HUES6 (cell line): ENCODE results near the gene IQCK.

Experiments
- H3K27ac ChIP-seq: 2 replicates; pipeline ENCODE4 v1.7.0; 2013; ENCODE audit warnings: low read depth, mild to moderate bottlenecking, low read length, inconsistent platforms
- H3K27me3 ChIP-seq: 2 replicates; pipeline ENCODE4 v1.6.1; 2013; ENCODE audit warnings: low read length; ENCODE audit not compliant: control insufficient read depth, insufficient read depth
- H3K36me3 ChIP-seq: 2 replicates; pipeline ENCODE4 v1.6.1; 2013; ENCODE audit warnings: low read length; ENCODE audit not compliant: control insufficient read depth, insufficient read depth
- H3K4me1 ChIP-seq: 2 replicates; pipeline ENCODE4 v1.6.1; 2013; ENCODE audit warnings: low read length; ENCODE audit not compliant: control insufficient read depth, insufficient read depth
- H3K4me3 ChIP-seq: 2 replicates; pipeline ENCODE4 v1.5.1; 2013; ENCODE audit warnings: low read depth, low read length
- H3K9ac ChIP-seq: one replicate; pipeline ENCODE4 v1.6.1; 2013; ENCODE audit warnings: mild to moderate bottlenecking, low read length
- H3K9me3 ChIP-seq: 2 replicates; pipeline ENCODE4 v1.6.1; 2013; ENCODE audit warnings: low read depth, low read length; ENCODE audit not compliant: control insufficient read depth, insufficient read depth

IQCK gene

GRCh38 chr16:19886073-19886941 is 168.2 kb downstream of the IQCK start:
- Histone ChIP-seq H3K36me3 (no peaks in the 10 kb centered on the region), H3K27me3 (peaks cover 10% of the 10 kb centered on the region), H3K4me3 (no peak overlapping the region), H3K9me3 (no peaks in the 10 kb centered on the region; the same call in 1 of the 2 replicates), H3K27ac (no peak overlapping the region), H3K4me1 (peaks cover 25% of the 10 kb centered on the region), H3K9ac (no peak overlapping the region)

GRCh38 chr16:19888834-19889233 is 170.8 kb downstream of the IQCK start:
- H3K9me3 ChIP-seq: no peaks in the 10 kb centered on the region; the same call in 1 of the 2 replicates
- H3K9ac ChIP-seq: no peak overlapping the region
- H3K36me3 ChIP-seq: no peaks in the 10 kb centered on the region

DNA sequence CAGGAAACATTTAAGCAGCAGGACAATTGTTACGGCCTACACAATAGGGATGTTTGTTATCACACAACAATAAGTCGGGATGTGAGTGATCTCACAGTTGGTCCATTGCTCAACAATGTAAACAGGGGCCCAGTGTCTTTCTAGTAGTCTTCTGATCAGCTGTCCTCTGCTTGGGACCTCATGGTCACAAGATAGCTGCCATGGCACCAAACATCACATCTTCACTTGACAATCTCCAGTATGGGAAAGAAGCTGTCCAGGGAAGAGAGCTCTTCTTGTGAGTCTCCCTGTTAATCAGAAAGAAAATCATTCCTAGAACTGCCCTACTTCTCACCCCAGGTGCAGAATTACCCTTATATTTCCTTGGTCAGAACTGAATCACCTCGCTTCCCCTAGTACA is 172.8 kb downstream of the IQCK start:
- Histone ChIP-seq H3K36me3 (no peaks in the 10 kb centered on the region), H3K27ac (no peak overlapping the region), H3K9me3 (no peaks in the 10 kb centered on the region; the same call in 1 of the 2 replicates), H3K4me1 (peaks cover 6% of the 10 kb centered on the region; the same call in 1 of the 2 replicates), H3K27me3 (no peaks in the 10 kb centered on the region), H3K4me3 (no peak overlapping the region), H3K9ac (no peak overlapping the region)

More at GRCh38 chr16:19888834-19889233, 170.8 kb downstream of the IQCK start:
- peaks cover 16% of the 10 kb centered on the region; the same call in 1 of the 2 replicates for H3K4me1 ChIP-seq
- H3K27ac ChIP-seq: no peak overlapping the region
- peaks cover 10% of the 10 kb centered on the region for H3K27me3 ChIP-seq
- H3K4me3 ChIP-seq: no peak overlapping the region

DNA sequence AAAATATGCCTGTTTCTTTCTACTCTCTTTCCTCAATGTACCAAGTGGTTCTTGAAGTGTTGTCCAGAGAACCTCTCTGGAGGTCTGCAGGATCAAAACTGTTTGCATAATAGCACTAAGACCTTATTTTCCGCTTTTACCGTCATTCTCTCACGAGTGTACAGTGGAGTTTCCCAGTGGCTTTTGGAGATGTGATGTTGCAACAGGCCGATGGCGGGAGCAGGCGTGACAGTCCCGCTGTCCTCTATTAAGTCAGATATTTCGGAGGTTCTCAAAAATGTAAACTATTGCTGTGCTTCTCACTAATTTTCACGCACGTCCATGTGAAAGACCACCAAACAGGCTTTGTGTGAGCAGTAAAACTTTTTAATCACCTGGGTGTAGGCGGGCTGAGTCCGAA is 174.8 kb downstream of the IQCK start:
- H3K27me3 ChIP-seq: no peaks in the 10 kb centered on the region
- peaks cover 5% of the 10 kb centered on the region; the same call in 1 of the 2 replicates for H3K4me1 ChIP-seq
- H3K36me3 ChIP-seq: no peaks in the 10 kb centered on the region
- no peaks in the 10 kb centered on the region; the same call in 1 of the 2 replicates for H3K9me3 ChIP-seq
- H3K9ac ChIP-seq: peak overlapping the region; percentile 4
- no peak overlapping the region for H3K27ac ChIP-seq
- H3K4me3 ChIP-seq: no peak overlapping the region

DNA sequence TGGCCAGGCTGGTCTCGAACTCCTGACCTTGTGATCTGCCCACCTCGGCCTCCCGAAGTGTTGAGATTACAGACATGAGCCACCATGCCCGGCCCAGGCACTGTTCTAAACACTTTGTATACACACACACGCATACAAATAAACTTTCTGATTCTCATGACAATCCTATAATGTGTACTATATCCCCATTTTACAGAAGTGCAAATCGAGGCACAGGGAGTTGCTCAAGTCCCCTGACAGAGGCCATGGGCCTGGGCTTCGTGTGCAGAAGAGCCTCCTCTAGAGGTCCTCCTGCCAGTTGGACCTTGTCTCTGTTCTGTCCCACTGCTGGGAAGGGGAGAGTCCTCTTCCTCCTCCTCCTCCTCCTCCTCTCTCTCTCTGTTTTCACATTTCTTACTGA is 176.5 kb downstream of the IQCK start:
- Histone ChIP-seq H3K4me3 (no peak overlapping the region), H3K27ac (no peak overlapping the region), H3K4me1 (peaks cover 15% of the 10 kb centered on the region; the same call in 1 of the 2 replicates), H3K36me3 (no peaks in the 10 kb centered on the region), H3K9me3 (no peaks in the 10 kb centered on the region; the same call in 1 of the 2 replicates), H3K9ac (no peak overlapping the region), H3K27me3 (no peaks in the 10 kb centered on the region)

GRCh38 chr16:19896951-19897350 is 178.9 kb downstream of the IQCK start:
- H3K4me3 ChIP-seq: no peak overlapping the region
- H3K27me3 ChIP-seq: no peaks in the 10 kb centered on the region
- no peak overlapping the region for H3K9ac ChIP-seq
- no peaks in the 10 kb centered on the region for H3K9me3 ChIP-seq
- H3K27ac ChIP-seq: no peak overlapping the region
- H3K36me3 ChIP-seq: no peaks in the 10 kb centered on the region
- peaks cover 15% of the 10 kb centered on the region; the same call in 1 of the 2 replicates for H3K4me1 ChIP-seq

GRCh38 chr16:19898166-19898565 is 180.1 kb downstream of the IQCK start:
- no peak overlapping the region for H3K9ac ChIP-seq
- H3K4me3 ChIP-seq: no peak overlapping the region
- no peak overlapping the region for H3K27ac ChIP-seq
- no peaks in the 10 kb centered on the region for H3K9me3 ChIP-seq
- peaks cover 10% of the 10 kb centered on the region; the same call in 1 of the 2 replicates for H3K4me1 ChIP-seq
- H3K27me3 ChIP-seq: no peaks in the 10 kb centered on the region
- H3K36me3 ChIP-seq: no peaks in the 10 kb centered on the region

GRCh38 chr16:19898924-19899604 is 181.0 kb downstream of the IQCK start:
- peak overlapping the region; percentile 33 for H3K4me3 ChIP-seq
- no peak overlapping the region for H3K9ac ChIP-seq
- no peaks in the 10 kb centered on the region for H3K36me3 ChIP-seq
- H3K27me3 ChIP-seq: no peaks in the 10 kb centered on the region
- no peak overlapping the region for H3K27ac ChIP-seq
- H3K9me3 ChIP-seq: no peaks in the 10 kb centered on the region
- H3K4me1 ChIP-seq: peaks cover 10% of the 10 kb centered on the region; the same call in 1 of the 2 replicates

GRCh38 chr16:19899605-19899955 is 181.5 kb downstream of the IQCK start:
- Histone ChIP-seq H3K9ac (no peak overlapping the region), H3K4me1 (peaks cover 10% of the 10 kb centered on the region; the same call in 1 of the 2 replicates), H3K27me3 (no peaks in the 10 kb centered on the region), H3K9me3 (no peaks in the 10 kb centered on the region), H3K36me3 (no peaks in the 10 kb centered on the region), H3K27ac (no peak overlapping the region), H3K4me3 (no peak overlapping the region)

DNA sequence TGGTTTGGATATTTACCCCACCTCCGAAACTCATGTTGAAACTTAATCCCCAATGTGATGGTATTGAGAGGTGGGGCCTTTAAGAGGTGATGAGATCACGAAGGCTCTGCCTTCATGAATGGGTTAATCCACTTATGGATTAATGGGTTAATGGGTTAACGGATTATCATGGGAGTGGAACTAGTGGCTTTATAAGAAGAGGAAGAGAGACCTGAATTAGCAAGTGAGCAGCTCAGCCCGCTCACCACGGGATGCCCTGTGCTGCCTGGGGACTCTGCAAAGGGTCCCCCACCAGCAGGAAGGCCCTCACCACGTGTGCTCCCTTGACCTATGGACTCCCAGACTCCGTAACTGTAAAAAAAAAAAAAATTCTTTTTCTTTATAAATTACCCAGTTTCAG is 183.1 kb downstream of the IQCK start:
- Histone ChIP-seq H3K4me3 (no peak overlapping the region), H3K9ac (no peak overlapping the region), H3K4me1 (peaks cover 10% of the 10 kb centered on the region; the same call in 1 of the 2 replicates), H3K36me3 (no peaks in the 10 kb centered on the region), H3K27me3 (no peaks in the 10 kb centered on the region), H3K27ac (no peak overlapping the region), H3K9me3 (no peaks in the 10 kb centered on the region)
